ENCODE results near the gene IL31RA.

The IL31RA gene

DNA sequence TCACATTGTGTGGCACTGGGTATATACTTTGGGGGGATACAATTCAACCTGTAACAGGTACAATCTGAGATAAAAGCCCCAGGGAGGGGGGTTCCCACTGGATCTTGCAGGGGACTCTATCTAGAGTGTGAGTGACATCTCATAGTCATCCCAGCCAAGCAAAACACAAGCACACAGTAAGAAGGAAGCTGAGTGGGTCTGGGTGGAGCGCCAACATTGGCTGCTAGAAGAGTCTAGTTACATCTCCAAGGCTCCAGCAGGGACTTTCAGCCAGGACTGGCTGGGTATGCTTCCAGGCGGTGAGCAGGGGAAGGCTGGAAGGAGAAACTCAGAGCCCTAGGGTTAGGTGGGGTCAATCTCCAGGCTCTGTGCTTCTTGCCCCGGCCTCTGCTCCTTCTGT, 53.0 kb downstream of the IL31RA start:
- DNase-seq, result no peak

DNA sequence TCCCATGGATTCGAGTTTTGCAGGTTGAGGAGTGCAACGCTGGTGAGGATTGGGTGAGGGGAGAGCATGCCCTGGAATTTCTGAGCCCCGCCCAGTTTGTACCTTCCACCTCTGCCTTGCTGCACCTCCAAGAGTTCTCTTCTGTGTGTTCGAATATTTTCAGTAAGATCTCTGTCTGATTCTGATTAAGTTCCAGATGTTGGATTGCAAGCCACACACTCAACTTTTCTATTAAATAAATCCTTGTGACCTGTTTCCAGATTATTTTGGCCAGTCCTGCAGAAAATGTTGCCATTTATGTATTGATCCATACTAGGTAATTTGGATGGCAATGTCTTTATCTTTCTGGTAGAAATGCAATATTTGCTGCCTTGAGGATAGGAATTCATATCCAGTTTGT, 54.1 kb downstream of the IL31RA start:
- DNase-seq, result no peak

DNA sequence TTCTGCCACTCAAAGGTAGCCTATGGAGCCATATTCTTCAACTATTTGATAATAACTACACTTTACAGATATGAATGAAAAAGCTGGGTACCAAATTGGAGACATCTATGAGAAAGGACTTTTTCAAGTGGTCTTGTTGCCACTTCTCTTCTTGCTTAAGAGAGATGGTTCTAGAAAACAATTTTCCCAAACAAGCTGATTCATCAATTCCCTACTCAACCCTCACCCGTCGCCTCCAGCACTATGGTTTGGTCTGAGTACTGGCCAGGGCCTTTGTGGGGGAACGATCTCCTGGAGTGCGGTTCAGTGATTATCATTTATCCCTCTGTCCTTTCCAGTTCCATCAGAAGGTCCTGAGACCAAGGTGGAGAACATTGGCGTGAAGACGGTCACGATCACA, 56.8 kb downstream of the IL31RA start:
- no peak for DNase-seq

DNA sequence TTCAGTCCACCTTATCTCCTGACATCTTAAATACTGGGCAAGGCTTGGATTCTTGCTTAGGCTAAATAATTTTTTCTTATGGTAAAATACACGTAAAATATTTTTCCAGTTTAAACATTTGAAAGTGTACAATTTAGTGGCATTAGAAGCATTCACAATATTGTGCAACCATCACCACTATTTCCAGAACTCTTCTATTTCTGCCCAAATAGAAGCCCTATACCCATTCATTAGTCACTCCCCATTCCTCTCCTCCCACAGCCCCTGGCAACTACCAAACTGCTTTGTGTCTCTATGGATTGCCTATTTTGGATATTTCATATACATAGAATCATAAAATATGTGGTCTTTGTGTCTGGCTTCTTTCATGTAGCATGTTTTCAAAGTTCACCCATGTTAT, 57.6 kb downstream of the IL31RA start:
- DNase-seq, result no peak

DNA sequence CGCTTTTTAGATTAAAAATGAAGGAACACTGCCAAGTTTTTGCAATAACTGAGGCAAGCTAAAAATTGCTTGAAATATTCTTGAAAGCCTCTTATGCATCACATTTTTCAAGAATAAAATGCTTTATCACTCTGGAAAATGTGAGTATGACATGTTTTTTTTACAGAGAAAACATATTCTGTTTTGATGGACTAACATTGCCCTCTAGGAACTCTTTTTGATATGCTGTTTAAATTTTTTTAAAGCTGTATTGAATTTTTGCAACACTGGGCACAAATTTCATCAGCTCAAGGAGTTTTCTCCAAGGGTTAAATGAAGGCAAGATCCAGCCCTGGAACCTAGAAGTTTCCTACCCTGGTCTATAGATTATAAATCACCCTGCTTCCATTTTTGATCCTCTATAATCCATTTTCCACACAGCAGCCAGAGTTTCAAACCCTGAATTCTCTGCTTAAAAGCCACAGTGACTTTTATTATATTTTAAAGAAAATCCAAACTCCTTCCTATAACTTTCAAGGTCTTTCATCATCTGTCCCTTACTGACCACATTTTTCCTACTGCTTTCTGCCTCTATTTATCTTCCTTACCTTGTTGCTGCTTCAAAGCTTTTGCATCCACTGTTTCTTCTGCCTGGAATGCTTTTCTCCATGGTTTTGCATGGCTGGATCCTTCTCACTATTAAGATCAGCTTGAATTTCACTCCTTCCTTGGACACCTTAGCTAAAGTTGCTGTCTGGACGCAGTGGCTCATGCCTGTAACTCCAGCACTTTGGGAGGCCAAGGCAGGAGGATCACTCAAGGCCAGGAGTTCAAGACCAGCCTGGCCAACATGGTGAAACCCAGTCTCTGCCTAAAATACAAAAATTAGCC, 60.9 kb downstream of the IL31RA start:
- DNase-seq, result no peak

DNA sequence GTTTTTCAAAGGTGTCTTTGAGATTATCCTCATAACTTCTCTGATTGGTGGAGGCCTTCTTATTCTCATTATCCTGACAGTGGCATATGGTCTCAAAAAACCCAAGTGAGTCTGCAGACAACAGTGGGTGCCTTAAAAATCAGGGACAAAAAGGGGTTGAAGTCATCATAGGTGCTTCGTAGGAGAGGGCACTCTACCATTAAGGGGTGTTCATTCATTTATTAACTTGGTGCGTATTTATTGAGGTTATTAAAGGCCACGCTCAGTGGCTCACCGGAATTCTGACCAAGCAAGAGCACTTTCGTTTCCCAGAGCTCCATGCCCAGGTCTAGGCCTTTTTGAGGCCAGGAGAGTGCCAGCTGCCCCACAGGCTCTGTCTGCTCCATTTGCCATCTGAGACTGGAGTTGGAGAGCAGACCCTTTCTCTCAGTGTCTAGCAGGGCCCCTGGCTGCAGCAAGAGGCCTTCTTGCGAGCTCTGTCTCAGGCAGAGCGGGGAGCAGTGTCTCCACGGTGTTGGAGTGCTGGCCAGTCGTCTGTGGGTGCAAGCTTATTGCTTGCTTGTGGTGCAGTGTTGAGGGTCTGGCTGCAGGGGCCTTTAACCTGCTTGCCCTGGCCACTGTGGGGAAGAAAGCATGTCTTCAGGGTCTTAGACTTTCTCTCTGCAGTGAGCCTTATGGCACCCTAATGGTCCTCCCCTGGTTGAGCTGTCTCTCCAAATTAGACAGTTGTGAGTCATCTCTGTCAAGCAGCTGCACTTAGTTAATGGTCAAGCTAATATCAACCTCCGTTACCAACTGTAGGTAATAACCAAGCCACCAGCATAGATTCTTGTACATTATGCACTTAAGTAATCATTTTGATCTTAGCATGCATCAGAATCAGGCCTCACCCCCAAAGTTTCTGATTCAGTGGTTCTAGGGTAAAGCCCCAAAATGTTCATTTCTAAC, 62.6 kb downstream of the IL31RA start:
- DNase-seq, result no peak

DNA sequence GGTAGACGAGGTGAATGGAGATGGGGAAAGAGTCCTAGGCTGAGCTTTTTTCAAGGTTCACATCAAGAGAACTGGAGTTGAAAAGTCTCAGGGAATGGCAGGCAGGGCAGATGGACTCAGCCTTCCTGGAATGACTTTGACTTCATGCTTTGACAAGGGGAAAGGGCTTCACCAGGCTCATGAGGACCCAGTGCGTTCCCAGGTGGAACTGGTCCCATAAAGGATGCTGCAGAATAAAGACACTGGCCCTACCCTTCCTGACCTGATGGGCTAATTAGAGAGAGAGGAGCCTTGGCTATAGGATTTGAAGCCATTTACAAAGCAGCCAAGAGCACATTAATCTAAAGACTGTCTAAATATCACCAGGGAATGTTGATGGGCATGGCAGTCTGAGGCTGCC, 63.8 kb downstream of the IL31RA start:
- peak; percentile 8 for DNase-seq

DNA sequence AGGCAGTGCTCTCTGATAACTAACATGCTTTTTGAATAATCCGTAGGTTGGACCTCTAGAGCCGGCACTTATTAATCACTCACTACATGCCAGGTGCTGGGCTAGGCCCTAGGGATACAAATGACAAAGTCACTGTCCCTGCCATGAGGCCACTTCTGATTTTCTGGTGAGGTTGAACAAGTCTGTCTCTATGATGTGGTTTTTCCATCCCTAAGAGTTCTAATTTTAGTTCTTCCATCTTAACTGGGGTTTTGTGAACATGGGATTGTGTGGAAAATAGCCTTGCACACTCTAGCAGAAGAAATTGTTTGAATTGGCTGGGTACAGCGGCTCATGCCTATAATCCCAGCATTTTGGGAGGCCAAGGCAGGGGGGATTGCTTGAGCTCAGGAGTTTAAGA, 64.6 kb downstream of the IL31RA start:
- DNase-seq, result no peak

DNA sequence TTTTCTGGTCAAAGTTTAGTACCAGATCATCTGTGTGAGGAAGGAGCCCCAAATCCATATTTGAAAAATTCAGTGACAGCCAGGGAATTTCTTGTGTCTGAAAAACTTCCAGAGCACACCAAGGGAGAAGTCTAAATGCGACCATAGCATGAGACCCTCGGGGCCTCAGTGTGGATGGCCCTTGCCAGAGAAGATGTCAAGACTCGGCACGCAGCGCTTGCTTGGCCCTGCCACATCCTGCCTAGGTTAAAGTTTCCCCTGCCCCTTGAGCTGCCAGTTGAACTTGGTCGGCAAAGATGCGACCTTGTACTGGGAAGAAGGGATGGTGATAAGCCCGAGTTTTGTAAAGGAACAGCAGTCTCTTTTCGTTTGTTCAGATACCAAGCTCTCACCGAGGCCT, 65.8 kb downstream of the IL31RA start:
- DNase-seq, result no peak

DNA sequence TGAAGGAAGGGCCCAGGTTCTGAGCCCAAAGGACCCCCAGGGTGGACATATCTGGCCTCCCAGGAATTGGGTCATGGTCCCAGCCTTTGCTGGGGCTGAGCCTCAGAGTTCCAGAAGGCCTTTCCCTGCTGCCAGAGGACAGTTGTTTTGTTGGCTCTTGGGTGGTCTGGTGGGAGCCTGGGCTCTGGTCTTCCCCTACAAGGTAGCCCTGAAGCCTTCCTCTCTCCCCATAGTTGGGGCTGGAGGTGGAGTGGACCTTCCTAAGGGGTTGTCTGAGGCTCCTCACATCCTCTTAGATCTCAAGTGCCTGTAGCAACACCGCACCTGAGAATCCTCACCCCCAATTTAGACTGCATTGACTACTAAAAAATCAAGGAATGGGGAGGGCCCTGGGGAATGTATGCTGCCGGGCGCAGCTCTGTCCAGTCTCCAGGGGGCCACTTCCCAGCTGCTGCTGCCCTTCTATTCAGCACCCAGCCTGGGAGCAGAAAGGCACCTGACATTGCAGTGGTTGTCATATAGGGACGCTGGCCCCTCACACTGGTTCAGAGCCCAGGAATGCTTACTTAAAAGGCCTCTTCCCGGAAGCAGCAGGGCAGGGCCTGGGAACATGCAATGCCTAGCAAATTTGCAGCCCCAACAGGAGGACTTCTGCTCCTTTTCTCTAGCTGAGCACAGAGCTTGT, 66.4 kb downstream of the IL31RA start:
- DNase-seq, result no peak

DNA sequence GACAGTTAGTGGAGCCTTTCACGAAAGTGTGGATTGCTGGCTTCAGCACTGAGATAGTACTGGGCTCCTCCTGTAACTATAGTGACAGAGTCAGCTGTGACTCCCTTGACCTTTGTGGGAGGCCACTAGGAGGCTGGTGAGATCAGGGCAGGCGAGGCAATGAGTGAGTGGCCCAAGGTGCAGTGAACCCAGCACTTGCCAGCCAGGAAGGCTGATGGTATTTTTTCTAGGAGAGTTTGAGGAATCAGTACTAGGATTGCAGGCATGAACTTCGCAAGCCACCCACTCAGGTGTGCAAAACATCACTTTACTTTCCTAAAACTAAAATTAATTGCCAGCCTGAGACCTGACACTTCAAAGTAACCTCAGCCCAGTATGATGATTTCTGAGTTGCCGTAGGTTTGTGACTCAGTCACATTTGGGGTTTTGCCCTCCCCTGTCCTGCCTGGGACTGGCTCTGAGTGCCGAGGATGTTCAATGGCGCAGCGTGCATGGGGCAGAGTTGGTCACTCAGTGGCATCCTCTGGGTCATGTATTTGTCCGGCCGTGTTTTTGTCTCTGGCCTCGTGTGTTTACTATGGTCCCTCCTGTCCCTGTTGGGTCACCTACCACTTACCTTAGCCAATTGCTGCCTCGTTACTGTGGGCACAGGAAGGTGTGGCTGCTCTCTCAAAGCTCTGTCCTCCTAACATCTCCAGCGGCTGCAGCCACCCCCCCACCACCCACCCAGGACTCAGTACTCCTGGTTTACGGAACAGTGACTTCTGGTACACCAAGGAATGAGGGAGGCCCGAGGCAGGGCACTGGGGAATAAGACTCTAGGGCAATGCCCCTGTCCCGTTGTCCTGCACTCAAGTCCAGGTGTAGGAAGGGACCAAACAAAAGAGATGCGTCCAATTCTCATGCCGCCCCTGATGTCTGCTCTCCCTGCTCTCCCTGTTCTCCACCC, 67.2 kb downstream of the IL31RA start:
- no peak for DNase-seq

DNA sequence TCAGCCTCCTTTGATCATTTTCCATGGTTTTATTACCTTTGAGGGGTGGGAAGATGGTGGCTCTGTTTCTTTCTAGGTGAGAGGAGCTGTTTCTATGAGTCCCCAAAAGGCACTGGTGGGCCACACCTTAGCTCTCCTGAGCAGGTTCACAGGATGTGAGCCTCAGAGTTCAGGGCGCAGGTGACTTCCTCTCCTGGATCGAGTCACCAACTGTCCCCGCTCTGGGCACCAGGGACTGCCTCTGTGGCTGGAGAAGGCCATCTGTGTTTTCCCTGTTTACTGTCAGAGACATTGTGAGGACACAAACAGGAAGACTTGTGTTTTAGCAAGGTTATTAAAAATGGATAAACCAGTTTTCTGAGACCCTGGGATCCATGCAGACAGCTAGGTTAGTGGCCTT, 68.5 kb downstream of the IL31RA start:
- no peak for DNase-seq

DNA sequence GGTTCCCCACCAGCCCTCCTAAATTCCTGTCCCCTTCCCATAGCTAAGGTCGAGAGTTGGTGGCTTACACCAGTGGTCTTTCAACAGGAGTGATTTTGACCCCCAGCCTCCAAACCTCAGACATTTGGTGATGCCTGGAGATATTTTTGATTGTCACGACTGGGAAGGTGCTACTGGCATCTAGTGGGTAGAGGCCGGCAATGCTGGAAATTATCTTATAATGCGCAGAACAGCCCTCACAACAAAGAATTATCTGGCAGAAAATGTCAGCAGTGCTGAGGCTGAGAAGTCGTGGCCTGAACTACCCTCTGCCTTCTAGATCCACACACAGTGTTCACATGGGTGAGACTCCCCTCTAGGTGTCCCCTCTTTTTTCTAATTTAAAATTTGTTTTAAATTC, 69.6 kb downstream of the IL31RA start:
- DNase-seq, result no peak

DNA sequence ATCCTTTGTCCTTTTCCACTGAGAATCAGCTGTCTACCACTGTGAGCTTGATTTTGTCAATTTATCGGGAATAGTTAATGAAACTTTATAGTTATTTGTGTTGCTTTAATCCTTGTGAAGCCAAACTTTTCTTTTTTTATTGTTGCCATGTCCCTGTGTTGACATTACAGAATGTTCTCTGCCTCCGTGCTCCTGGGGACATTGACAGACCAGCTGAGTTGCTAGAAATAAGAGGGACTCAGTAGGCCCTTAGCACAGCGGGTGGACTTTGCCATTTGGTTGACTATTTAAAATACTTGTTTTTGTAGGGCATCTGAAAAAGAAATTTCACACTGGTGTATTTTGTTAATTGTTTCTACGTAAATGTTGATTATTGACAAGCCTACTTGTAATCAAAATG, 70.5 kb downstream of the IL31RA start:
- DNase-seq, result no peak

DNA sequence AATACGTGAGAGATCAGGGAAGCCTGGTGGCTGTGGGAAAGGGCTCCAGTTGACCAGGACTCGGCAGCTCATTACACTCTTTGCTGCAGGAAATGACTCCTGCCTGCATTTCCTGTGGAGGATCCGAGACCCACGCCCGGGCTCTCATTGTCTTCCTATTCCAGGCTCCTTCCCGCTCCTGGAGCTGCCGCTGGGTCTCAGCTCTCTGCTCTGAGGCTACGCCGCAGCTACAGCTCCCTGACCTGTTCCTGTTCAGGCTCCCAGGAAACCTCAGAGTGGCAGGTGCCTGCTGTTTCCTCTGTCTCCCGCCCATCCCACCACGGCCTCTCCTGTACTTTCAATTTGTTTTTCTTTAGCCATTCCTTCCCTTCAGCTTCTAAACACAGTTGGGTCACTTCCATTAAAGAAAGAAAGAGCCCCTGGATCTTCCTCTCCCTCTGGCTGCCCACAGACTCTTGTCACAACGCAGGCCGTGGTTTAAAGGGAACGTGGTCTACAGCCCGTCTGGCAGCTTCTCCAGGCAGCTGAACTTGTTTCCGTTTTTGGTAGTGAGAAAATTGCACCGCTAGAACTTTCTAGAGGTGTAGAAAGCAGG, 72.1 kb downstream of the IL31RA start:
- no peak for DNase-seq

DNA sequence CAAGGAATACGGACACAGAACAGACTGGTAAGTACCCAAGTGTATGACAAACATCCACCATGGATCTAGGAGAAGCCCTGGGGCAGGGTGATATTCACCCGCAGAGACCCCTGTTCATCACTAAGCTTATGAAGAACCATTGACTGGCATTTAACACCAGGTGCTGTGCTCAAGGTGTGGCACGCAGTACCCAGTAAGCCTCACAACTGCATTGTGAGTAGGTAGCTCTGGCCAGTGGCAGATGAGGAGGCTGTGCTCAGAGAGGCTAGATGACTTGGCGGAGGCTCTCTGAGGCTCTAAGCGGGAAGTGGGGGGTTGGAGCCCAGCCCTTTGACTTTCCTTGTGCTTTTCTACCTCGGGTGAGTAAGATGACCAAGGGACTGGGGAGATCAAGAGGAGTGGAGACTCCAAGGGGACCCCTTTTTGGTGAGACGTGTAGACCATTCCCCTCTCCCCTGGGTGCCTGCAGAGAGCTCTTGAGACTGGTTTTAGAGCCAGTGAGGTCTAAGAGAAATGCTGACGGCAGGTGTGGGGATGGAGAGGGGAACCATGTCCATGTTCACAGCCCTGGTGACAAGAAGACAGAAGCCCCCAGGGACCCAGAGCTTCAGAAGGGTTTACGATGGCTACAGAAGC, 72.8 kb downstream of the IL31RA start:
- no peak for DNase-seq

DNA sequence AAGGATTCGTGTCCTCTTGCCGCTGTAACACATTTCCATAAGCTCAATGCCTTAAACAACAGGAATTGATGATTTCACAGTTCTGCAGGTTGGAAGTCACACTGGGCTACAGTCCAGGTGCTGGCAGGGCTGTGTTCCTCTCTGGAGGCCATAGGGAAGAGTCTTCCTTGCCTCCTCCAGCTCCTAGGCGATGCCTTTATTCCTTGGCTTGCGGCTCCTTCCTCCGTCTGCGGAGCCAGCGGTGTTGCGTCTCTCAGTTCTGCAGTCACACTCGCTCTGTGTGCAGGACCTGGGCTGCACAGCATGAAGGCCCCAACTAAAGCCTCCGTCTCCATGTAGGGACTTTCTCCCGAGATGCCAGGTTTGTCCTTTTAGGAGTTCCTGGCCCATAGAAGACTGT, 73.6 kb downstream of the IL31RA start:
- DNase-seq, result no peak

DNA sequence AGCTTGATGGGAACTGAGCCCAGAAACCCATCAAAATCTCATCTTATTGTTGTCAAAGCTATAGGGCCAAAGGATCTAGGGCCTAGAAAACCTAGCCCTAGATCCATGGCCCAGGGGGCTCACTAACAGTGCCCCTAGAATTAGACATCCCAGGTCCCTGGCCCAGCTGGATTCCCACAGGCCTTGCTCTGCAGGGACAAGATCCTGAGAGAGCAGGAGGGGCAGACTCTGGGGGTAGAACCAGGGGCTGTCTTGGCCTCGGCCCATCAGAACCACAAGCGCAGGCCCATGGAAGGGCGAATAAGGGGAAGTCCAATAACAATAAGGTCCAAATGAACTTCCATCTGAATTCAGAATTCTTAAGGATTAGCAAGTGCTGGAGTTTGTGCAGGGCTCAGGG, 74.0 kb downstream of the IL31RA start:
- DNase-seq, result no peak

DNA sequence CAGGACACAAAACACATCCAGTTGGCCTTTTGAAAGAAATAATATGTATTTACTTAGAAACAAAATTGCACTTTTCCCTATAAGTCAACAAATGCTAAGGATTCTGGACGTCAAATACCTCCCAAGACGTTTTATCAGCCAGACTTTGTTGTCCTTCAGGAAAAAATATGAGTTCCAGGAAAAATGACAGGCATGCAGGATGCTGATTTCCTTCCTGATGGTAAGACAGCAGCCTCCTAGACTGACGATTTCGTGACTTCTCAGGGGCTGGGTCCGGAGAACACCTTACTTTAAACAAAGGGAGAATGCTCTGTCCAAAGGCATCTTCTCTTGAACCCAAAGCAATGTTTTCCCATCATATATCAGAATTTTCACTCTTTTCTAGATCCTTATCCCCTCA, 74.6 kb downstream of the IL31RA start:
- DNase-seq, result no peak

DNA sequence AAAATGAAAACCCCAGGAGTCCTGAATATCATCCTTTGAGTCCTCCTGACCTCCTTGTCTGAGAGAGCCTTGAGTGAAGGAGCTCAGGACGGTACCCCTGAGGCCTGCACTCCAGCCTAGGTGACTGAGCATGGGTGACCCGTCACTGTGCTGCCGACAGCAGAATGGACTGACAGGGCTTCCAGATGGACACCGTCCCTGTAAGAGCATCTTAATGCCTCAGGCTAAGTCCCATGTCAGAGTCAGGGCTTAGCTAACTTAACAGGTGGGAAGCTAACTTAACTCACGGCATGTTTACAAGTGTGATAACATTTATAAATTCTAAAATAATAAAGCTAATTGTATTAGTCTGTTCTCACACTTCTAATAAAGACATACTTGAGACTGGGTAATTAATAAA, 75.3 kb downstream of the IL31RA start:
- DNase-seq, result peak; percentile 28
